Glutamatergic neuron (in vitro differentiated cells): ENCODE measurements around the gene FMN1. TPM values are rescaled to one million over a fixed set of nuclear protein-coding genes. Genes with fewer than 3 reads are reported as not detected.

Experiments
- DNase-seq: peaks from one replicate; pipeline ENCODE4 v3.0.0; 2022
- H3K27ac Mint-ChIP-seq: one replicate; pipeline ENCODE4 v1.8.0; 2020; ENCODE audit warnings: mild to moderate bottlenecking, mixed read lengths, inconsistent platforms; ENCODE audit not compliant: unreplicated experiment
- H3K27me3 Mint-ChIP-seq: one replicate; pipeline ENCODE4 v1.8.0; 2020; ENCODE audit warnings: mild to moderate bottlenecking, moderate library complexity, mixed read lengths, inconsistent platforms; ENCODE audit not compliant: unreplicated experiment
- H3K36me3 Mint-ChIP-seq: one replicate; pipeline ENCODE4 v1.8.0; 2020; ENCODE audit warnings: mild to moderate bottlenecking, mixed read lengths, inconsistent platforms; ENCODE audit not compliant: unreplicated experiment
- H3K4me1 Mint-ChIP-seq: one replicate; pipeline ENCODE4 v1.8.0; 2020; ENCODE audit warnings: mild to moderate bottlenecking, low read depth, mixed read lengths, inconsistent platforms; ENCODE audit not compliant: unreplicated experiment
- H3K4me3 Mint-ChIP-seq: one replicate; pipeline ENCODE4 v1.8.0; 2020; ENCODE audit warnings: mild to moderate bottlenecking, mixed read lengths, inconsistent platforms; ENCODE audit not compliant: unreplicated experiment
- H3K9me3 Mint-ChIP-seq: one replicate; pipeline ENCODE4 v1.8.0; 2020; ENCODE audit warnings: mild to moderate bottlenecking, moderate library complexity, mixed read lengths, inconsistent platforms; ENCODE audit not compliant: unreplicated experiment
- CTCF ChIP-seq: fragments of 200-600 bp; sonication (generic); IDR thresholded peaks from one replicate; pipeline ENCODE4 v1.5.0; 2021; ENCODE audit not compliant: partially characterized antibody, unreplicated experiment
- total RNA-seq: library from RNA; stranded (reverse); fragmentation: NEBNext Ultra II Directional; extraction: Animal tissue kit (Norgen Biotek cat#: 25700); gene quantifications from one replicate; pipeline ENCODE4 v1.2.1, GENCODE V29; 2021; ENCODE audit not compliant: unreplicated experiment

FMN1 gene
- total RNA-seq, 1 donor from 2014 or later: 1.1 TPM

- Mint-ChIP-seq H3K4me3 (no peak overlapping the region), H3K27me3 (no peaks in the 10 kb centered on the region), H3K27ac (no peak overlapping the region), H3K9me3 (no peaks in the 10 kb centered on the region), H3K36me3 (no peaks in the 10 kb centered on the region), H3K4me1 (no peaks in the 10 kb centered on the region)
- no peak for TF ChIP-seq CTCF
- DNase-seq: no peak
These were observed 75.2 kb downstream of the FMN1 start for GRCh38 chr15:33119273-33119672.

GRCh38 chr15:33116198-33116597 is 78.3 kb downstream of the FMN1 start:
- DNase-seq: no peak
- Mint-ChIP-seq H3K27ac (no peak overlapping the region), H3K27me3 (no peaks in the 10 kb centered on the region), H3K4me3 (no peak overlapping the region), H3K4me1 (no peaks in the 10 kb centered on the region), H3K36me3 (no peaks in the 10 kb centered on the region), H3K9me3 (no peaks in the 10 kb centered on the region)
- TF ChIP-seq CTCF: no peak

GRCh38 chr15:33115191-33115861 is 79.2 kb downstream of the FMN1 start:
- Mint-ChIP-seq H3K4me1 (no peaks in the 10 kb centered on the region), H3K27me3 (no peaks in the 10 kb centered on the region), H3K27ac (no peak overlapping the region)

GRCh38 chr15:33114374-33114717 is 80.2 kb downstream of the FMN1 start:
- TF ChIP-seq CTCF: no peak
- no peak overlapping the region for H3K4me3 Mint-ChIP-seq
- H3K27me3 Mint-ChIP-seq: no peaks in the 10 kb centered on the region
- peaks cover 2% of the 10 kb centered on the region for H3K9me3 Mint-ChIP-seq
- no peaks in the 10 kb centered on the region for H3K36me3 Mint-ChIP-seq
- no peak overlapping the region for H3K27ac Mint-ChIP-seq
- DNase-seq: no peak
- no peaks in the 10 kb centered on the region for H3K4me1 Mint-ChIP-seq

More at GRCh38 chr15:33115191-33115861, 79.2 kb downstream of the FMN1 start:
- no peaks in the 10 kb centered on the region for H3K9me3 Mint-ChIP-seq
- no peak overlapping the region for H3K4me3 Mint-ChIP-seq
- DNase-seq: no peak
- no peak for TF ChIP-seq CTCF
- no peaks in the 10 kb centered on the region for H3K36me3 Mint-ChIP-seq

- TF ChIP-seq CTCF: no peak
- peaks cover 2% of the 10 kb centered on the region for H3K9me3 Mint-ChIP-seq
- DNase-seq: no peak
- H3K27me3 Mint-ChIP-seq: no peaks in the 10 kb centered on the region
- H3K4me1 Mint-ChIP-seq: peaks cover under 1% of the 10 kb centered on the region
- no peaks in the 10 kb centered on the region for H3K36me3 Mint-ChIP-seq
- H3K4me3 Mint-ChIP-seq: no peak overlapping the region
- H3K27ac Mint-ChIP-seq: no peak overlapping the region
These were observed 80.7 kb downstream of the FMN1 start for GRCh38 chr15:33113666-33114373.
